Measurements from ENCODE around the gene EVPL.
"Not testable (repeated sequence)": the region's sequence is repeated elsewhere in the genome, so short reads cannot be mapped to it uniquely, and the experiment has no call there.

EVPL gene

GRCh38 chr17:76027159-76027839 is at the start of gene EVPL:
TSS of gene EVPL (minus strand) at chr17:76027306. CDS start at chr17:76027198, 108 bp downstream.
- DNase-seq (ENCODE audit: low read depth, low spot score) = peak; percentile 82
- peak within 1 kb of the TSS; percentile 55 for H3K27ac ChIP-seq

GRCh38 chr17:76076146-76076764 is 49.1 kb upstream of the EVPL start:
- H3K27ac ChIP-seq = no peak overlapping the region
- no peak for DNase-seq (ENCODE audit: low read depth, low spot score)

- DNase-seq (ENCODE audit: low read depth, low spot score) = no peak
Observed at GRCh38 chr17:76075364-76076145, 48.4 kb upstream of the EVPL start.

GRCh38 chr17:76074390-76075363 is 47.6 kb upstream of the EVPL start, which contains the start of gene GALR2:
TSS of gene GALR2 (plus strand) at chr17:76074781. CDS start at chr17:76074884, 103 bp downstream.
- DNase-seq (ENCODE audit: low read depth, low spot score) = no peak
- H3K27ac ChIP-seq = no peak within 1 kb of the TSS

More at GRCh38 chr17:76075364-76076145, 48.4 kb upstream of the EVPL start:
- H3K27ac ChIP-seq = no peak overlapping the region

GRCh38 chr17:76072148-76072858 is 45.2 kb upstream of the EVPL start, which contains the start of gene SRP68:
TSS of gene SRP68 (minus strand) at chr17:76072517. CDS start at chr17:76072491, 26 bp downstream.
- peak; percentile 73 for DNase-seq (ENCODE audit: low read depth, low spot score)
- H3K27ac ChIP-seq = peak within 1 kb of the TSS; percentile 66

GRCh38 chr17:76071531-76072147 is 44.5 kb upstream of the EVPL start:
- no peak for DNase-seq (ENCODE audit: low read depth, low spot score)
- peak overlapping the region; percentile 66 for H3K27ac ChIP-seq

- no peak overlapping the region for H3K27ac ChIP-seq
- no peak for DNase-seq (ENCODE audit: low read depth, low spot score)
Observed at GRCh38 chr17:76065775-76066174, 38.7 kb upstream of the EVPL start.

GRCh38 chr17:76063875-76064546 is 36.9 kb upstream of the EVPL start:
- DNase-seq (ENCODE audit: low read depth, low spot score) = no peak
- H3K27ac ChIP-seq = no peak overlapping the region

GRCh38 chr17:76058264-76058663 is 31.2 kb upstream of the EVPL start:
- not testable (repeated sequence) for DNase-seq (ENCODE audit: low read depth, low spot score); H3K27ac ChIP-seq

- no peak for DNase-seq (ENCODE audit: low read depth, low spot score)
- H3K27ac ChIP-seq = no peak overlapping the region
Observed at GRCh38 chr17:76056882-76057281, 29.8 kb upstream of the EVPL start.

GRCh38 chr17:76054112-76054476 is 27.0 kb upstream of the EVPL start:
- peak; percentile 60 for DNase-seq (ENCODE audit: low read depth, low spot score)
- H3K27ac ChIP-seq = peak overlapping the region; percentile 88

- peak; percentile 62 for DNase-seq (ENCODE audit: low read depth, low spot score)
- peak overlapping the region; percentile 88 for H3K27ac ChIP-seq
Observed at GRCh38 chr17:76053246-76054111, 26.4 kb upstream of the EVPL start.

- no peak for DNase-seq (ENCODE audit: low read depth, low spot score)
- peak overlapping the region; percentile 54 for H3K27ac ChIP-seq
Observed at GRCh38 chr17:76051561-76051960, 24.5 kb upstream of the EVPL start.

- DNase-seq (ENCODE audit: low read depth, low spot score) = peak; percentile 39
- peak overlapping the region; percentile 54 for H3K27ac ChIP-seq
Observed at GRCh38 chr17:76050538-76051467, 23.7 kb upstream of the EVPL start.

- DNase-seq (ENCODE audit: low read depth, low spot score) = no peak
- H3K27ac ChIP-seq = no peak overlapping the region
Observed at GRCh38 chr17:76049836-76050537, 22.9 kb upstream of the EVPL start.

- no peak for DNase-seq (ENCODE audit: low read depth, low spot score)
- H3K27ac ChIP-seq = no peak overlapping the region
Observed at GRCh38 chr17:76049239-76049638, 22.1 kb upstream of the EVPL start.
